Measurements from ENCODE around the gene RHBDF2. TPM values are rescaled to one million over a fixed set of nuclear protein-coding genes. Genes with fewer than 3 reads are reported as not detected.

RHBDF2 gene
- polyA plus RNA-seq, 3 donors, result 36.9 to 124 (median 68.6) TPM

DNA sequence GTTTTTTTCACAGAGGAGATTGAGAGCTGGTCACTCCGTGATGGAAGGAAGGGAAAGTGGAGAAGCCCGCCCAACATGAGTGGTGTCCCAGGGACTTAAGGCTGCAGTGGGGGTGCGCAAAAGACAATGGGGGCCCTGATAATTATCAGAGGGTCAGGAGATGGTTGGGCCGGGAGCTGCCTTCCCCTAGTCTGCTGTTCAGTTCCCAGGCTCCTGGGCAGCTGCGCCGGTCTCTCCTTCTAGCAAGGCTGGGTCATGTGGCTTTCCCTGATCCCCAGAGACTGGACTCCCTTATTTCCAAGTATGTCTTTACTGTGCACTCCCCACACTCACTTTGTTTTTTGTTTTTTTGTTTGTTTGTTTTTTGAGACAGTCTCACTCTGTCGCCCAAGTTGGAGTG, 20.0 kb upstream of the RHBDF2 start:
- Histone ChIP-seq H2AFZ (ENCODE audit: insufficient read depth, low read depth, low read length, poor library complexity, severe bottlenecking) (no peak overlapping the region), H3K4me2 (replicated peaks; ENCODE audit: extremely low read depth, low read length, poor library complexity, severe bottlenecking) (no peak overlapping the region), H3K27ac (ENCODE audit: low read depth in 1 of 2, low read length in 2 of 2) (no peak overlapping the region), H3K79me2 (ENCODE audit: insufficient read depth, low read length) (no peaks in the 10 kb centered on the region), H3K9ac (ENCODE audit: insufficient read depth, low read length, poor library complexity, severe bottlenecking) (no peak overlapping the region), H3K4me1 (ENCODE audit: control insufficient read depth in 1 of 2, insufficient read depth in 2 of 2, low read length in 2 of 2) (peaks cover 2 to 9% of the 10 kb centered on the region in 2 donors), H4K20me1 (ENCODE audit: insufficient read depth, low read length) (no peaks in the 10 kb centered on the region), H3K4me3 (replicated peaks in 1 of 3; ENCODE audit: low read depth in 2 of 3, low read length in 3 of 3) (no peak overlapping the region), H3K36me3 (replicated peaks in 1 of 2; ENCODE audit: control insufficient read depth in 1 of 2, insufficient read depth in 2 of 2, low read length in 2 of 2) (no peaks in the 10 kb centered on the region), H3K9me3 (replicated peaks in 1 of 2; ENCODE audit: control insufficient read depth in 1 of 2, insufficient read depth in 1 of 2, low read length in 2 of 2) (no peaks in the 10 kb centered on the region), H3K27me3 (ENCODE audit: control insufficient read depth in 2 of 2, insufficient read depth in 2 of 2, low read length in 2 of 2) (peaks cover 0 to 4% of the 10 kb centered on the region in 2 donors)
- peaks cover 0 to 2% (median 0%) of the 10 kb centered on the region in 7 donors for H3K9me3 Mint-ChIP-seq
- H3K4me3 Mint-ChIP-seq, result no peak overlapping the region
- WGBS (ENCODE audit: insufficient coverage), result 96% methylated on average over 6 of the region's 7 CpGs
- H3K27me3 Mint-ChIP-seq (ENCODE audit: low read depth in 3 of 3), result peaks cover 16 to 22% (median 22%) of the 10 kb centered on the region in 3 donors
- intact Hi-C loops (cut with micrococcal nuclease), result loop anchor here in 1 of 2 donors (10.0 kb wide), 1 partner anchor 184 kb away; no protein-coding TSS in a partner anchor
- no peak for DNase-seq
- no peak for TF ChIP-seq CTCF (IDR thresholded peaks at IDR 0.05)
- peak overlapping the region in 2 of 7 donors; percentile 6 to 27 for H3K27ac Mint-ChIP-seq
- H3K4me1 Mint-ChIP-seq, result peaks cover 7% of the 10 kb centered on the region
- no peaks in the 10 kb centered on the region for H3K36me3 Mint-ChIP-seq

DNA sequence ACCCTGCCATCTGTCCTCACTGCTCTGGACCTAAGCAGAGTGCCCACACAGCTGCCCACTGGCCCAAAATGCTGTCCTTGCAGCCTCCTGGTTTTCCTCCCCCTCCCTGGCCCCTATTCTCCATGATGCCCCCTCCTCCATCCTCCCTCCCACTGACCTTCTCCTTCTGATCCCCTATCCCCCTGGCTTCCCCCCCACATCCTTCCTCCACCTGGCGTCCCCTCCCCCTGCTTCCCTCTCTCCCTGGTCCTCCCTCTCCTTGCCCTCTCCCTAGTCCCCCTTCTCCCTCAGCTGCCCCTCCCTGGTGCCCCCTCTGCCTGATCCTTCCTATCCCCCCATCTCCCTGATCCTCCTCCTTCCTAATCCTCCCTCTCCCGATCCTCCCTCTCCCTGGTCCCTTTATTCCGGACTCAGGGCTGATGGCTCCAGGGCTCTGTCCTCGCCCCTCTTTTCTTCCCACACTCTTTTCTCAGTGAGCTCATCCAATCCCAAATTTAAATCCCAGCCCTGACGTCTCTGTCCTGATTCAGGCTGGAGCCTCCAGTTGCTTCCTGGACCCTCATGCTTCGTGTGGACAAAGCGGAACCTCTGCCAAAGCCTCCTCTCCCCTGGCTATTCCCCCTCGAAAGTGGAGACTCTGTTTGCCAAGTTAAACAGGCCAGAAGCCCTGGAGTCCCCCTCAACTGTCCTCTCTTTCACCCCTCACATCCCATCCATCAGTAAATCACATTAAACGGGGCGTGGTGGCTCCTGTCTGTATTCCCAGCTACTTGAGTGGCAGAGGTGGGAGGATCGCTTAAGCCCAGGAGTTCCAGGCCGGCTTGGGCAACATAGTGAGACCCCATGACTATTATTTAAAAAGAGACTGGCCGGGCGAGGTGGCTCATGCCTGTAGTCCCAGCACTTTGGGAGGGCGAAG, 18.1 kb upstream of the RHBDF2 start:
- TF ChIP-seq CTCF (IDR thresholded peaks at IDR 0.05), result no peak
- Histone ChIP-seq H3K4me2 (replicated peaks; ENCODE audit: extremely low read depth, low read length, poor library complexity, severe bottlenecking) (no peak overlapping the region), H3K27ac (ENCODE audit: low read depth in 1 of 2, low read length in 2 of 2) (no peak overlapping the region), H3K9me3 (replicated peaks in 1 of 2; ENCODE audit: control insufficient read depth in 1 of 2, insufficient read depth in 1 of 2, low read length in 2 of 2) (no peaks in the 10 kb centered on the region), H3K4me1 (ENCODE audit: control insufficient read depth in 1 of 2, insufficient read depth in 2 of 2, low read length in 2 of 2) (peaks cover 16 to 24% of the 10 kb centered on the region in 2 donors), H3K36me3 (replicated peaks in 1 of 2; ENCODE audit: control insufficient read depth in 1 of 2, insufficient read depth in 2 of 2, low read length in 2 of 2) (no peaks in the 10 kb centered on the region), H3K4me3 (replicated peaks in 1 of 3; ENCODE audit: low read depth in 2 of 3, low read length in 3 of 3) (no peak overlapping the region), H3K27me3 (ENCODE audit: control insufficient read depth in 2 of 2, insufficient read depth in 2 of 2, low read length in 2 of 2) (peaks cover 0 to 4% of the 10 kb centered on the region in 2 donors), H2AFZ (ENCODE audit: insufficient read depth, low read depth, low read length, poor library complexity, severe bottlenecking) (no peak overlapping the region), H4K20me1 (ENCODE audit: insufficient read depth, low read length) (no peaks in the 10 kb centered on the region), H3K9ac (ENCODE audit: insufficient read depth, low read length, poor library complexity, severe bottlenecking) (no peak overlapping the region), H3K79me2 (ENCODE audit: insufficient read depth, low read length) (no peaks in the 10 kb centered on the region)
- H3K4me1 Mint-ChIP-seq, result peaks cover 21% of the 10 kb centered on the region
- WGBS (ENCODE audit: insufficient coverage), result 89% methylated on average over 13 of the region's 15 CpGs
- peak overlapping the region in 1 of 7 donors; percentile 48 for H3K27ac Mint-ChIP-seq
- H3K27me3 Mint-ChIP-seq (ENCODE audit: low read depth in 3 of 3), result peaks cover 18 to 20% (median 18%) of the 10 kb centered on the region in 3 donors
- no peaks in the 10 kb centered on the region for H3K9me3 Mint-ChIP-seq
- no peaks in the 10 kb centered on the region for H3K36me3 Mint-ChIP-seq
- H3K4me3 Mint-ChIP-seq, result peak overlapping the region in 1 of 2 donors; percentile 53
- intact Hi-C loops (cut with micrococcal nuclease), result no loop called here
- DNase-seq, result no peak
